ENCODE results near the gene FNTB. TPM values are rescaled to one million over a fixed set of nuclear protein-coding genes. Genes with fewer than 3 reads are reported as not detected.

FNTB gene
- total and polyA plus RNA-seq, 2 of the 13 experiments (the other 11 are each of a cell fraction or from before 2014, with no cell fraction given): 23.6 to 28.5 TPM

DNA sequence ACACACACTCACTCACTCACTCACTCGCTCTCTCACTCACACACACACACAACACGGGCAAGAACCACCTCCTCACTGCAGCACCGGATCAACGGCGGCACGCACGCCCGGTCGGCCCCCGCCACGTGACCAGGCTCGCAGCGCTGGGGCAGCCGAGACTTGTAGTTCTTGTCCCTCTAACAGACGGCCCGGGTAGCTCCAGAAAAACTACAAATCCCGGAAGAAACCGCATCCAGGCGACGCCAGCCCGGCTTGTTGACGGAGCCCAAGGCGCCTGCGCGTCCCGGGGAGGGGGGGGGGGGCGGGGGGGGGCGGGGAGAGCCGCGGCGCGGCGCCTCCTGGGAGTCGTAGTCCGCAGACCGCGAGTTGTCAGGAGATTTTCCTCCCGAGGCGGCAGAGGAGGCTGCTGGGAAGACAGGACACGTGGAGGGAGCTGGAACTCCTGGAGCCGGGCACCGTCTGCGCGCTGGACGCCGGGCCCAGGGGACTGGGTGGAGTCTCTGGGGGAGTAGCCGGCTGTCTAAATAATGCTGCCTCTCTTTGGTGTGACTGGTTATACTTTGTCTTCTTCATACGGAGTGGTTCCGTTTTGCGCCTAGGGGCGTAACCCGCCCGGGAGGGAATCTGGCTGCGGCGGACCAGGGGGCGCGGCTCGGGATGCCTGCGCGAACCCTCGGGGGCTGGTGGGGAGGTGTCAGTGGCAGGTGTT lies 115.9 kb downstream of the FNTB start, which contains the start of gene MAX (continued):
- TF ChIP-seq, protein P1, sequence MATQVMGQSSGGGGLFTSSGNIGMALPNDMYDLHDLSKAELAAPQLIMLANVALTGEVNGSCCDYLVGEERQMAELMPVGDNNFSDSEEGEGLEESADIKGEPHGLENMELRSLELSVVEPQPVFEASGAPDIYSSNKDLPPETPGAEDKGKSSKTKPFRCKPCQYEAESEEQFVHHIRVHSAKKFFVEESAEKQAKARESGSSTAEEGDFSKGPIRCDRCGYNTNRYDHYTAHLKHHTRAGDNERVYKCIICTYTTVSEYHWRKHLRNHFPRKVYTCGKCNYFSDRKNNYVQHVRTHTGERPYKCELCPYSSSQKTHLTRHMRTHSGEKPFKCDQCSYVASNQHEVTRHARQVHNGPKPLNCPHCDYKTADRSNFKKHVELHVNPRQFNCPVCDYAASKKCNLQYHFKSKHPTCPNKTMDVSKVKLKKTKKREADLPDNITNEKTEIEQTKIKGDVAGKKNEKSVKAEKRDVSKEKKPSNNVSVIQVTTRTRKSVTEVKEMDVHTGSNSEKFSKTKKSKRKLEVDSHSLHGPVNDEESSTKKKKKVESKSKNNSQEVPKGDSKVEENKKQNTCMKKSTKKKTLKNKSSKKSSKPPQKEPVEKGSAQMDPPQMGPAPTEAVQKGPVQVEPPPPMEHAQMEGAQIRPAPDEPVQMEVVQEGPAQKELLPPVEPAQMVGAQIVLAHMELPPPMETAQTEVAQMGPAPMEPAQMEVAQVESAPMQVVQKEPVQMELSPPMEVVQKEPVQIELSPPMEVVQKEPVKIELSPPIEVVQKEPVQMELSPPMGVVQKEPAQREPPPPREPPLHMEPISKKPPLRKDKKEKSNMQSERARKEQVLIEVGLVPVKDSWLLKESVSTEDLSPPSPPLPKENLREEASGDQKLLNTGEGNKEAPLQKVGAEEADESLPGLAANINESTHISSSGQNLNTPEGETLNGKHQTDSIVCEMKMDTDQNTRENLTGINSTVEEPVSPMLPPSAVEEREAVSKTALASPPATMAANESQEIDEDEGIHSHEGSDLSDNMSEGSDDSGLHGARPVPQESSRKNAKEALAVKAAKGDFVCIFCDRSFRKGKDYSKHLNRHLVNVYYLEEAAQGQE (IDR thresholded peaks at IDR 0.05; ENCODE audit: borderline replicate concordance in 1 of 2, low read depth in 1 of 2, low read length in 2 of 2): peak in 1 of 2 experiments; percentile 37; a peak in 1 of 4 replicates
- TF ChIP-seq, protein P2, sequence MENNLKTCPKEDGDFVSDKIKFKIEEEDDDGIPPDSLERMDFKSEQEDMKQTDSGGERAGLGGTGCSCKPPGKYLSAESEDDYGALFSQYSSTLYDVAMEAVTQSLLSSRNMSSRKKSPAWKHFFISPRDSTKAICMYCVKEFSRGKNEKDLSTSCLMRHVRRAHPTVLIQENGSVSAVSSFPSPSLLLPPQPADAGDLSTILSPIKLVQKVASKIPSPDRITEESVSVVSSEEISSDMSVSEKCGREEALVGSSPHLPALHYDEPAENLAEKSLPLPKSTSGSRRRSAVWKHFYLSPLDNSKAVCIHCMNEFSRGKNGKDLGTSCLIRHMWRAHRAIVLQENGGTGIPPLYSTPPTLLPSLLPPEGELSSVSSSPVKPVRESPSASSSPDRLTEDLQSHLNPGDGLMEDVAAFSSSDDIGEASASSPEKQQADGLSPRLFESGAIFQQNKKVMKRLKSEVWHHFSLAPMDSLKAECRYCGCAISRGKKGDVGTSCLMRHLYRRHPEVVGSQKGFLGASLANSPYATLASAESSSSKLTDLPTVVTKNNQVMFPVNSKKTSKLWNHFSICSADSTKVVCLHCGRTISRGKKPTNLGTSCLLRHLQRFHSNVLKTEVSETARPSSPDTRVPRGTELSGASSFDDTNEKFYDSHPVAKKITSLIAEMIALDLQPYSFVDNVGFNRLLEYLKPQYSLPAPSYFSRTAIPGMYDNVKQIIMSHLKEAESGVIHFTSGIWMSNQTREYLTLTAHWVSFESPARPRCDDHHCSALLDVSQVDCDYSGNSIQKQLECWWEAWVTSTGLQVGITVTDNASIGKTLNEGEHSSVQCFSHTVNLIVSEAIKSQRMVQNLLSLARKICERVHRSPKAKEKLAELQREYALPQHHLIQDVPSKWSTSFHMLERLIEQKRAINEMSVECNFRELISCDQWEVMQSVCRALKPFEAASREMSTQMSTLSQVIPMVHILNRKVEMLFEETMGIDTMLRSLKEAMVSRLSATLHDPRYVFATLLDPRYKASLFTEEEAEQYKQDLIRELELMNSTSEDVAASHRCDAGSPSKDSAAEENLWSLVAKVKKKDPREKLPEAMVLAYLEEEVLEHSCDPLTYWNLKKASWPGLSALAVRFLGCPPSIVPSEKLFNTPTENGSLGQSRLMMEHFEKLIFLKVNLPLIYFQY (CRISPR knock-in tag; IDR thresholded peaks at IDR 0.05; ENCODE audit: borderline replicate concordance): no peak
- 0 out of 2 replicates have a peak, but pooled peaks have one; percentile 18 for TF ChIP-seq ZNF230 (CRISPR knock-in tag; IDR thresholded peaks at IDR 0.05)
- TF ChIP-seq ZNF430 (CRISPR knock-in tag; IDR thresholded peaks at IDR 0.05): no peak
- TF ChIP-seq ZMYM3 (CRISPR knock-in tag; IDR thresholded peaks at IDR 0.05): no peak
- TF ChIP-seq, protein P3, sequence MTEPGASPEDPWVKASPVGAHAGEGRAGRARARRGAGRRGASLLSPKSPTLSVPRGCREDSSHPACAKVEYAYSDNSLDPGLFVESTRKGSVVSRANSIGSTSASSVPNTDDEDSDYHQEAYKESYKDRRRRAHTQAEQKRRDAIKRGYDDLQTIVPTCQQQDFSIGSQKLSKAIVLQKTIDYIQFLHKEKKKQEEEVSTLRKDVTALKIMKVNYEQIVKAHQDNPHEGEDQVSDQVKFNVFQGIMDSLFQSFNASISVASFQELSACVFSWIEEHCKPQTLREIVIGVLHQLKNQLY (CRISPR knock-in tag; IDR thresholded peaks at IDR 0.05): no peak
- peak; percentile 54; the same call in 1 of the 2 replicates for TF ChIP-seq ZNF329 (CRISPR knock-in tag; IDR thresholded peaks at IDR 0.05; ENCODE audit: low read depth)
- peak; percentile 67 to 81 for TF ChIP-seq POLR2A (IDR thresholded peaks at IDR 0.05; ENCODE audit: insufficient read depth in 1 of 2, low read depth in 2 of 2, low read length in 2 of 2)
- no peak for TF ChIP-seq ZBTB20 (CRISPR knock-in tag; IDR thresholded peaks at IDR 0.05; ENCODE audit: borderline replicate concordance, low read depth)
- TF ChIP-seq ZNF605 (CRISPR knock-in tag; IDR thresholded peaks at IDR 0.05): no peak
- TF ChIP-seq CAMTA2 (CRISPR knock-in tag; IDR thresholded peaks at IDR 0.05; ENCODE audit: borderline replicate concordance): 0 out of 2 replicates have a peak, but pooled peaks have one; percentile 34
- no peak for TF ChIP-seq GTF3A (CRISPR knock-in tag; conservative IDR thresholded peaks at IDR 0.05)
- no peak for TF ChIP-seq ZNF747 (CRISPR knock-in tag; IDR thresholded peaks at IDR 0.05; ENCODE audit: borderline replicate concordance)
- TF ChIP-seq ESRRA (CRISPR knock-in tag; IDR thresholded peaks at IDR 0.05; ENCODE audit: low read depth): 0 out of 2 replicates have a peak, but pooled peaks have one; percentile 23
- TF ChIP-seq KLF11 (CRISPR knock-in tag; IDR thresholded peaks at IDR 0.05): no peak
- TF ChIP-seq ZNF253 (CRISPR knock-in tag; IDR thresholded peaks at IDR 0.05; ENCODE audit: borderline replicate concordance): no peak
- no peak for TF ChIP-seq PAF1 (CRISPR knock-in tag; IDR thresholded peaks at IDR 0.05)
- TF ChIP-seq, protein P4, sequence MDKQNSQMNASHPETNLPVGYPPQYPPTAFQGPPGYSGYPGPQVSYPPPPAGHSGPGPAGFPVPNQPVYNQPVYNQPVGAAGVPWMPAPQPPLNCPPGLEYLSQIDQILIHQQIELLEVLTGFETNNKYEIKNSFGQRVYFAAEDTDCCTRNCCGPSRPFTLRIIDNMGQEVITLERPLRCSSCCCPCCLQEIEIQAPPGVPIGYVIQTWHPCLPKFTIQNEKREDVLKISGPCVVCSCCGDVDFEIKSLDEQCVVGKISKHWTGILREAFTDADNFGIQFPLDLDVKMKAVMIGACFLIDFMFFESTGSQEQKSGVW (CRISPR knock-in tag; IDR thresholded peaks at IDR 0.05; ENCODE audit: borderline replicate concordance): no peak
- TF ChIP-seq EEA1 (CRISPR knock-in tag; IDR thresholded peaks at IDR 0.05; ENCODE audit: borderline replicate concordance): no peak
- no peak for TF ChIP-seq EZH2 (conservative IDR thresholded peaks at IDR 0.05; ENCODE audit: low read depth, low read length)
- TF ChIP-seq JARID2 (CRISPR knock-in tag; IDR thresholded peaks at IDR 0.05; ENCODE audit: insufficient replicate concordance): no peak
